Measurements from ENCODE around the gene FAM193B.

The FAM193B gene

GRCh38 chr5:177526191-177526590 is 28.2 kb downstream of the FAM193B start:
- TF ChIP-seq NFRKB (IDR thresholded peaks at IDR 0.05) (no peak), BHLHE40 (IDR thresholded peaks at IDR 0.05; ENCODE audit: borderline replicate concordance) (no peak), TARDBP (IDR thresholded peaks at IDR 0.05) (no peak), ARNT (IDR thresholded peaks at IDR 0.05) (no peak), HDGF (IDR thresholded peaks at IDR 0.05; ENCODE audit: borderline replicate concordance) (no peak), FOXK2 (IDR thresholded peaks at IDR 0.05) (no peak), FOXA1 (IDR thresholded peaks at IDR 0.05) (no peak)
- ChIA-PET CTCF (no interaction called here), POLR2A (no interaction called here)
- no peak for DNase-seq (ENCODE audit: extremely low spot score)

- DNase-seq (ENCODE audit: extremely low spot score), result no peak
- ChIA-PET POLR2A (interaction anchor here (0.9 kb wide), 1 partner anchor 9 kb away, joined by 3 read pairs; no protein-coding TSS in a partner anchor), CTCF (interaction anchor here (0.9 kb wide), 1 partner anchor 82 kb away, joined by 3 read pairs; no protein-coding TSS in a partner anchor)
- TF ChIP-seq SUZ12 (IDR thresholded peaks at IDR 0.05) (no peak), FOXK2 (IDR thresholded peaks at IDR 0.05) (no peak), SP1 (IDR thresholded peaks at IDR 0.05) (no peak), ELF4 (IDR thresholded peaks at IDR 0.05) (no peak), ARNT (IDR thresholded peaks at IDR 0.05) (no peak), LEF1 (IDR thresholded peaks at IDR 0.05; ENCODE audit: borderline replicate concordance) (no peak)
Measured at GRCh38 chr5:177524941-177525655, 29.3 kb downstream of the FAM193B start.

- CTCF ChIA-PET, result interaction anchor here (0.9 kb wide), 1 partner anchor 83 kb away, joined by 3 read pairs; no protein-coding TSS in a partner anchor
- TF ChIP-seq BHLHE40 (IDR thresholded peaks at IDR 0.05; ENCODE audit: borderline replicate concordance) (no peak), TARDBP (IDR thresholded peaks at IDR 0.05) (no peak), SUZ12 (IDR thresholded peaks at IDR 0.05) (no peak), L3MBTL2 (conservative IDR thresholded peaks at IDR 0.05) (no peak), CTBP1 (IDR thresholded peaks at IDR 0.05; ENCODE audit: borderline replicate concordance) (no peak), SP1 (IDR thresholded peaks at IDR 0.05) (no peak), ARNT (IDR thresholded peaks at IDR 0.05) (no peak), FOXK2 (IDR thresholded peaks at IDR 0.05) (no peak), NFRKB (IDR thresholded peaks at IDR 0.05) (no peak), FOXA1 (IDR thresholded peaks at IDR 0.05) (no peak), FOXM1 (IDR thresholded peaks at IDR 0.05; ENCODE audit: borderline replicate concordance) (no peak), ZNF384 (IDR thresholded peaks at IDR 0.05) (no peak)
- TF ChIP-seq, protein P1, sequence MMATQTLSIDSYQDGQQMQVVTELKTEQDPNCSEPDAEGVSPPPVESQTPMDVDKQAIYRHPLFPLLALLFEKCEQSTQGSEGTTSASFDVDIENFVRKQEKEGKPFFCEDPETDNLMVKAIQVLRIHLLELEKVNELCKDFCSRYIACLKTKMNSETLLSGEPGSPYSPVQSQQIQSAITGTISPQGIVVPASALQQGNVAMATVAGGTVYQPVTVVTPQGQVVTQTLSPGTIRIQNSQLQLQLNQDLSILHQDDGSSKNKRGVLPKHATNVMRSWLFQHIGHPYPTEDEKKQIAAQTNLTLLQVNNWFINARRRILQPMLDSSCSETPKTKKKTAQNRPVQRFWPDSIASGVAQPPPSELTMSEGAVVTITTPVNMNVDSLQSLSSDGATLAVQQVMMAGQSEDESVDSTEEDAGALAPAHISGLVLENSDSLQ (IDR thresholded peaks at IDR 0.05), result no peak
- POLR2A ChIA-PET, result interaction anchor here (0.9 kb wide), 1 partner anchor 9 kb away, joined by 3 read pairs; no protein-coding TSS in a partner anchor
- DNase-seq (ENCODE audit: extremely low spot score), result no peak
Measured at GRCh38 chr5:177524539-177524900, 29.8 kb downstream of the FAM193B start.

- DNase-seq (ENCODE audit: extremely low spot score), result no peak
- POLR2A ChIA-PET, result no interaction called here
- CTCF ChIA-PET, result interaction anchor here (0.6 kb wide), 1 partner anchor 11 kb away, joined by 3 read pairs; no protein-coding TSS in a partner anchor
- TF ChIP-seq SUZ12 (IDR thresholded peaks at IDR 0.05) (no peak), CTBP1 (IDR thresholded peaks at IDR 0.05; ENCODE audit: borderline replicate concordance) (no peak), ZNF384 (IDR thresholded peaks at IDR 0.05) (no peak), ELF4 (IDR thresholded peaks at IDR 0.05) (no peak), LEF1 (IDR thresholded peaks at IDR 0.05; ENCODE audit: borderline replicate concordance) (no peak), L3MBTL2 (conservative IDR thresholded peaks at IDR 0.05) (no peak), TARDBP (IDR thresholded peaks at IDR 0.05) (no peak)
Measured at GRCh38 chr5:177523711-177524538, 30.4 kb downstream of the FAM193B start.

- no peak for DNase-seq (ENCODE audit: extremely low spot score)
- TF ChIP-seq, protein P1 (IDR thresholded peaks at IDR 0.05), result no peak
- ChIA-PET POLR2A (no interaction called here), CTCF (interaction anchor here (1.0 kb wide), 1 partner anchor 70 kb away, joined by 3 read pairs; no protein-coding TSS in a partner anchor)
Measured at GRCh38 chr5:177520916-177521513, 33.3 kb downstream of the FAM193B start.

- TF ChIP-seq L3MBTL2 (conservative IDR thresholded peaks at IDR 0.05) (no peak), FOXK2 (IDR thresholded peaks at IDR 0.05) (no peak), LEF1 (IDR thresholded peaks at IDR 0.05; ENCODE audit: borderline replicate concordance) (no peak), TARDBP (IDR thresholded peaks at IDR 0.05) (no peak), SUZ12 (IDR thresholded peaks at IDR 0.05) (no peak), FOXM1 (IDR thresholded peaks at IDR 0.05; ENCODE audit: borderline replicate concordance) (no peak), BHLHE40 (IDR thresholded peaks at IDR 0.05; ENCODE audit: borderline replicate concordance) (no peak), NFRKB (IDR thresholded peaks at IDR 0.05) (no peak), SP1 (IDR thresholded peaks at IDR 0.05) (no peak), ZNF384 (IDR thresholded peaks at IDR 0.05) (no peak), ARNT (IDR thresholded peaks at IDR 0.05) (no peak), FOXA1 (IDR thresholded peaks at IDR 0.05) (no peak), HDGF (IDR thresholded peaks at IDR 0.05; ENCODE audit: borderline replicate concordance) (no peak), ELF4 (IDR thresholded peaks at IDR 0.05) (no peak), CTBP1 (IDR thresholded peaks at IDR 0.05; ENCODE audit: borderline replicate concordance) (no peak)
- TF ChIP-seq, protein P1 (IDR thresholded peaks at IDR 0.05), result no peak
- no peak for DNase-seq (ENCODE audit: extremely low spot score)
- POLR2A ChIA-PET, result no interaction called here
- CTCF ChIA-PET, result no interaction called here
Measured at GRCh38 chr5:177520271-177520670, 34.1 kb downstream of the FAM193B start.

Data from HEK293T (cell line).